ENCODE data around the gene RNPS1. TPM values are rescaled to one million over a fixed set of nuclear protein-coding genes. Genes with fewer than 3 reads are reported as not detected.
"Not testable (repeated sequence)": the region's sequence is repeated elsewhere in the genome, so short reads cannot be mapped to it uniquely, and the experiment has no call there.

RNPS1 gene
- polyA plus RNA-seq, 1 experiment = 129 TPM

DNA sequence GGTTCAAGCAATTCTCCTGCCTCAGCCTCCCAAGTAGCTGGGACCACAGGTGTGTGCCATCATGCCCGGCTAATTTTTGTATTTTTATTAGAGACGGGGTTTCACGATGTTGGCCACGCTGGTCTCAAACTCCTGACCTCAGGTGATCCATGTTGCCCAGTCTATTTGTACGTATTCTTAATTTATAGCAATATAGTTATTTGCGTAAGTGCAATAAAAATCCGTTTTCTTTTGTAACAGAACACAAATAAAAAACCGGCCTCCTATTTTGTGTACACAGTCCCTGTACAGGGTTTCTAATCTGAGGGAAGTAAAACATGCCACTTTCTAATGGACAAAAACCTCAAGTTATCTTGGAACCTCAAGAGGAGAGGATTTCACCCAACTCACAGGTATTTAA, 7.7 kb downstream of the RNPS1 start:
- Histone ChIP-seq H3K36me3 (ENCODE audit: control insufficient read depth, insufficient read depth, low read length) (peaks cover 26% of the 10 kb centered on the region), H3K4me3 (ENCODE audit: low read depth, low read length) (no peak overlapping the region), H3K27me3 (ENCODE audit: control insufficient read depth, insufficient read depth, low read length) (no peaks in the 10 kb centered on the region)
- ChIA-PET POLR2A (no interaction called here), CTCF (no interaction called here)
- TF ChIP-seq, protein P1, sequence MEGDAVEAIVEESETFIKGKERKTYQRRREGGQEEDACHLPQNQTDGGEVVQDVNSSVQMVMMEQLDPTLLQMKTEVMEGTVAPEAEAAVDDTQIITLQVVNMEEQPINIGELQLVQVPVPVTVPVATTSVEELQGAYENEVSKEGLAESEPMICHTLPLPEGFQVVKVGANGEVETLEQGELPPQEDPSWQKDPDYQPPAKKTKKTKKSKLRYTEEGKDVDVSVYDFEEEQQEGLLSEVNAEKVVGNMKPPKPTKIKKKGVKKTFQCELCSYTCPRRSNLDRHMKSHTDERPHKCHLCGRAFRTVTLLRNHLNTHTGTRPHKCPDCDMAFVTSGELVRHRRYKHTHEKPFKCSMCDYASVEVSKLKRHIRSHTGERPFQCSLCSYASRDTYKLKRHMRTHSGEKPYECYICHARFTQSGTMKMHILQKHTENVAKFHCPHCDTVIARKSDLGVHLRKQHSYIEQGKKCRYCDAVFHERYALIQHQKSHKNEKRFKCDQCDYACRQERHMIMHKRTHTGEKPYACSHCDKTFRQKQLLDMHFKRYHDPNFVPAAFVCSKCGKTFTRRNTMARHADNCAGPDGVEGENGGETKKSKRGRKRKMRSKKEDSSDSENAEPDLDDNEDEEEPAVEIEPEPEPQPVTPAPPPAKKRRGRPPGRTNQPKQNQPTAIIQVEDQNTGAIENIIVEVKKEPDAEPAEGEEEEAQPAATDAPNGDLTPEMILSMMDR (IDR thresholded peaks at IDR 0.05; ENCODE audit: insufficient read depth, low read depth, low read length) = no peak
- DNase-seq (ENCODE audit: low read depth) = no peak

DNA sequence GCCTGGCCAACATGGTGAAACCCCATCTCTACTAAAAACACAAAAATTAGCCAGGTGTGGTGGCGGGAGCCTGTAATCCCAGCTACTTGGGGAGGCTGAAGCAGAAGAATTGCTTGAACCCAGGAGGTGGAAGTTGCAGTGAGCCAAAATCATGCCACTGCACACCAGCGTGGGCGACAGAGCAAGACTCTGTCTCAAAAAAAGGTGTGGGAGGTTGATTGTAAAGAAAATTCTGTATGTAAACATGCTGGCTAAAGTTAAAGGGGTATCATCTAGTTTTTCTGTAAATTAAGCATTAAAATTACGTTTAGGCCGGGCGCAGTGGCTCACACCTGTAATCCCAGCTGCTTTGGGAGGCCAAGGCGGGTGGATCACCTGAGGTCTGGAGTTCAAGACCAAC, 9.4 kb downstream of the RNPS1 start:
- DNase-seq (ENCODE audit: low read depth); H3K4me3 ChIP-seq (ENCODE audit: low read depth, low read length); POLR2A ChIA-PET; H3K27me3 ChIP-seq (ENCODE audit: control insufficient read depth, insufficient read depth, low read length): not testable (repeated sequence)
- H3K36me3 ChIP-seq (ENCODE audit: control insufficient read depth, insufficient read depth, low read length) = peaks cover 29% of the 10 kb centered on the region
- CTCF ChIA-PET = interaction anchor here (1.1 kb wide), 1 partner anchor 31 kb away, joined by 3 read pairs; no protein-coding TSS in a partner anchor

DNA sequence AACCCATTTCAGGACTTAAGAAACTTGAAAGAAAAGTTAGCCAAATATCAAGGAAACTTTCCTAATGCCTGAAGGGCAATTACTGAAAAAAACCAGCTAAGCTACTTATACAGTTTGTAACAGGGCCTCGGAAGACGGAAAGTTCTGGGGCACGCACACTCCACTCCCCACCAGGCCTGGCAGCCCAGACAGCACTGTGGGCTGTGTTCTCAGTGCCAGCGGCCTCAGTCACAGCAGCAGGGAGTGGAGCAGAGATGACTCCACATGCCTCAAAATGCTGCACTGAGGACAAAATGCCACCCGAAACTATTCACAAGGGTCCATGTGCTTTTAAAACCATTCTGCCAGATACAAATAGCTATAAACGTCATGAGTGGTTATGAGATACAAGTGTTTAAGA, 10.2 kb downstream of the RNPS1 start:
- CTCF ChIA-PET = no interaction called here
- peaks cover 27% of the 10 kb centered on the region for H3K36me3 ChIP-seq (ENCODE audit: control insufficient read depth, insufficient read depth, low read length)
- no peaks in the 10 kb centered on the region for H3K27me3 ChIP-seq (ENCODE audit: control insufficient read depth, insufficient read depth, low read length)
- DNase-seq (ENCODE audit: low read depth) = no peak
- H3K4me3 ChIP-seq (ENCODE audit: low read depth, low read length) = no peak overlapping the region
- TF ChIP-seq, protein P1 (IDR thresholded peaks at IDR 0.05; ENCODE audit: insufficient read depth, low read depth, low read length) = no peak
- POLR2A ChIA-PET = no interaction called here

DNA sequence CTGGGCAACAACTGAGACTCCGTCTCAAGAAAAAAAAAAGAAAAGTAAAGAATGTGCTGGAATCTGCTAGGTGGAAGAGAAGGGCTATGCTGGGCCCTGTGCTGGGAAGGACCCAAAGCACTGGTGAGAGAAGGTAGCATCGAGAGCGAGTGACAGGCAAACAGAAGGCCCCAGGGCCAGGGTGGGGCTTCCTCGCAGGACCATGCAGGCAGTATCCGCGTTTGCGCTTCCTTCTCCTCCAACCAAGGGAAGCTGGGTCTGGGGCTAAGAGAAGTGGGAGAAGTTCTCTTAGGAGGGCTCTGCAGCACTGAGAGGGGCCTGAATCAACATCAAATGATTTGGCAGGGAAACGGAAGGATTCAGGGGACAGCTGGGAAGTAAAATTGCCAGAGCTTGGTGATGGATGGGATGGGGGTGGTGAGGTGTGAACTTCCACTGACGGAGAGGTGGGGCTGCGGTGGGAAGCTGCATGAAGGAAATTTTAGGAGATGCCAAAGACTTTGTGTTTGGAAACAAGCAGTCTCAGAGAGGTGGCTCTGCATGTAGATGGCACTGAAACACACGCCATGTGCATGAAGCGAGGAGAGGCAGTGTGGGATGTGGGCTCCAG, 11.3 kb downstream of the RNPS1 start:
- Histone ChIP-seq H3K4me3 (ENCODE audit: low read depth, low read length) (no peak overlapping the region), H3K27me3 (ENCODE audit: control insufficient read depth, insufficient read depth, low read length) (no peaks in the 10 kb centered on the region), H3K36me3 (ENCODE audit: control insufficient read depth, insufficient read depth, low read length) (peaks cover 30% of the 10 kb centered on the region)
- DNase-seq (ENCODE audit: low read depth) = no peak
- TF ChIP-seq, protein P1 (IDR thresholded peaks at IDR 0.05; ENCODE audit: insufficient read depth, low read depth, low read length) = no peak
- POLR2A ChIA-PET = no interaction called here
- CTCF ChIA-PET = interaction anchor here (0.8 kb wide), 1 partner anchor 104 kb away, joined by 3 read pairs; no protein-coding TSS in a partner anchor

DNA sequence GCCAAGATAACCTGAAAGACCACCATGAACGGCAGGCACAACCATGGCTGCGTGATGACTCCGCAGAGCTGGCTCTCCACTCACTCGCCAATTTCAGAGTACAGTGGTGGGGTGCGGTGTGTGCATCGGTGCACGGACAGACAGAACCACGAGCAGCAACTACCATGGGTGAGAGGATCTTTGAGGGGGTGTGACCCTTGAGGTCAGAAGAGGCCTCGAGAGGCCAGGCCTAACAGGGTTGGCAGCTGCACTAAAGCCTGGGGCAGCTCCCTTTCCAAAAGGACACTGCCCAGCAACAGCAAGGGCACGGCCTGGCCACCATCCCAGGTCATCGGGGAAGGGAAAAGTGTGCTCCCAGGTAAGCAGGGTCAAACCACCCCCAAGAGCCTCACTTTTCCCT, 14.6 kb downstream of the RNPS1 start:
- Histone ChIP-seq H3K36me3 (ENCODE audit: control insufficient read depth, insufficient read depth, low read length) (peaks cover 25% of the 10 kb centered on the region), H3K27me3 (ENCODE audit: control insufficient read depth, insufficient read depth, low read length) (no peaks in the 10 kb centered on the region), H3K4me3 (ENCODE audit: low read depth, low read length) (no peak overlapping the region)
- no peak for DNase-seq (ENCODE audit: low read depth)
- ChIA-PET CTCF (interaction anchor here (0.7 kb wide), 1 partner anchor 239 kb away, joined by 3 read pairs; no protein-coding TSS in a partner anchor), POLR2A (no interaction called here)
- TF ChIP-seq, protein P1 (IDR thresholded peaks at IDR 0.05; ENCODE audit: insufficient read depth, low read depth, low read length) = no peak

DNA sequence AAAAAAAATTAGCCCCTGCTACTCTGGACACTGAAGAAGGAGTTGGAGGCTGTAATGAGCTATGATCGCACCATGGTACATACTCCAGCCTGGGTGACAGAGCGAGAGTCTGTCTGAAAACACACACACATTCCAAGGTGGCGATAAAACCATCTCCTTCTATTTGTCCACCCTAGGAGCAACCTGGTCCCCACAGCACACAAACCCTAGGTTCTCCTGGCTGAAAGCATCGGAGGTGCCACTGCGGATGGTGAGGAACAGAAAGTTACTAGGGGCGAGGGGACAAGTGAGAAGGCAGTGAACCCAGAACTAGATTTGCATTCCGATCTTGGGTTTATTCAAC, 15.1 kb downstream of the RNPS1 start:
- CTCF ChIA-PET = interaction anchor here (0.7 to 1.6 kb wide), 6 partner anchors 12 to 240 kb away, joined by 3 to 4 read pairs (median 3); partner anchors contain the start of gene RNPS1
- POLR2A ChIA-PET = no interaction called here
- no peak for DNase-seq (ENCODE audit: low read depth)
- TF ChIP-seq, protein P1 (IDR thresholded peaks at IDR 0.05; ENCODE audit: insufficient read depth, low read depth, low read length) = no peak
- no peaks in the 10 kb centered on the region for H3K27me3 ChIP-seq (ENCODE audit: control insufficient read depth, insufficient read depth, low read length)
- H3K36me3 ChIP-seq (ENCODE audit: control insufficient read depth, insufficient read depth, low read length) = peaks cover 25% of the 10 kb centered on the region
- no peak overlapping the region for H3K4me3 ChIP-seq (ENCODE audit: low read depth, low read length)

Data from BJ (cell line).